ENCODE data around the gene NOS3. TPM values are rescaled to one million over a fixed set of nuclear protein-coding genes. Genes with fewer than 3 reads are reported as not detected.

Gene NOS3
- total and polyA plus RNA-seq, 8 donors = 7.5 to 21.8 (median 10.4) TPM

- DNase-seq (peak in 1 of 4 donors; percentile 72), ATAC-seq (no peak)
- Histone ChIP-seq H3K4me3 (no peak overlapping the region), H3K9me3 (no peaks in the 10 kb centered on the region), H3K27ac (no peak overlapping the region), H3K27me3 (peaks cover 12 to 63% of the 10 kb centered on the region in 2 donors), H3K36me3 (no peaks in the 10 kb centered on the region), H3K4me1 (no peaks in the 10 kb centered on the region)
- intact Hi-C loops (cut with DNase I) = no loop called here
- no peak for TF ChIP-seq CTCF (IDR thresholded peaks at IDR 0.05)
Observed at GRCh38 chr7:150946421-150947240, 44.2 kb upstream of the NOS3 start.

- H3K36me3 ChIP-seq = no peaks in the 10 kb centered on the region
- intact Hi-C loops (cut with DNase I) = no loop called here
- peaks cover 12 to 57% of the 10 kb centered on the region in 2 donors for H3K27me3 ChIP-seq
- no peaks in the 10 kb centered on the region for H3K9me3 ChIP-seq
- DNase-seq (peak in 2 of 4 donors; percentile 26 to 78), ATAC-seq (no peak)
- H3K4me3 ChIP-seq = no peak overlapping the region
- H3K4me1 ChIP-seq = no peaks in the 10 kb centered on the region
- TF ChIP-seq CTCF (IDR thresholded peaks at IDR 0.05) = no peak
- H3K27ac ChIP-seq = no peak overlapping the region
Observed at GRCh38 chr7:150947241-150947745, 43.5 kb upstream of the NOS3 start.

- H3K27me3 ChIP-seq = peaks cover 12 to 53% of the 10 kb centered on the region in 2 donors
- no peak overlapping the region for H3K27ac ChIP-seq
- no peak for TF ChIP-seq CTCF (IDR thresholded peaks at IDR 0.05)
- no peak for ATAC-seq
- no peaks in the 10 kb centered on the region for H3K36me3 ChIP-seq
- no peaks in the 10 kb centered on the region for H3K4me1 ChIP-seq
- no peak overlapping the region for H3K4me3 ChIP-seq
- DNase-seq = peak in 2 of 4 donors; percentile 24 to 54
- intact Hi-C loops (cut with DNase I) = no loop called here
- H3K9me3 ChIP-seq = no peaks in the 10 kb centered on the region
Observed at GRCh38 chr7:150947761-150948651, 42.8 kb upstream of the NOS3 start.

GRCh38 chr7:150948791-150949251 lies 42.0 kb upstream of the NOS3 start:
- no peak overlapping the region for H3K4me3 ChIP-seq
- no peak for ATAC-seq
- peak in 2 of 4 donors; percentile 24 to 68 for DNase-seq
- intact Hi-C loops (cut with DNase I) = no loop called here
- H3K36me3 ChIP-seq = no peaks in the 10 kb centered on the region
- TF ChIP-seq CTCF (IDR thresholded peaks at IDR 0.05) = no peak
- H3K27ac ChIP-seq = no peak overlapping the region
- peaks cover 12 to 57% of the 10 kb centered on the region in 2 donors for H3K27me3 ChIP-seq
- H3K4me1 ChIP-seq = no peaks in the 10 kb centered on the region
- H3K9me3 ChIP-seq = no peaks in the 10 kb centered on the region

All from left lung (tissue), 10 donors.